Thyroid gland (tissue), 4 donors: ENCODE data around the gene RPTOR.

ENCODE experiments used
- POLR2A ChIP-seq, 2 donors: fragments of 450-650 bp; IDR thresholded peaks; one replicate each; pipeline ENCODE4 v1.6.1; 2017; ENCODE audit warnings: antibody characterized with exemption in 2 of 2, mild to moderate bottlenecking in 2 of 2, moderate library complexity in 1 of 2
- TF ChIP-seq, protein P1 (sequence below), 6 experiments: fragments of 200-600 bp in 3 of 6; fragments of 450-650 bp in 3 of 6; sonication (generic) in 3 of 6; IDR thresholded peaks; one replicate each; pipeline ENCODE4 v1.5.1; 2016 to 2019; ENCODE audit warnings: antibody characterized with exemption in 6 of 6, mild to moderate bottlenecking in 2 of 6, inconsistent platforms in 1 of 6, moderate library complexity in 1 of 6

- no peak for TF ChIP-seq POLR2A (IDR thresholded peaks at IDR 0.05)
- TF ChIP-seq, protein P1, sequence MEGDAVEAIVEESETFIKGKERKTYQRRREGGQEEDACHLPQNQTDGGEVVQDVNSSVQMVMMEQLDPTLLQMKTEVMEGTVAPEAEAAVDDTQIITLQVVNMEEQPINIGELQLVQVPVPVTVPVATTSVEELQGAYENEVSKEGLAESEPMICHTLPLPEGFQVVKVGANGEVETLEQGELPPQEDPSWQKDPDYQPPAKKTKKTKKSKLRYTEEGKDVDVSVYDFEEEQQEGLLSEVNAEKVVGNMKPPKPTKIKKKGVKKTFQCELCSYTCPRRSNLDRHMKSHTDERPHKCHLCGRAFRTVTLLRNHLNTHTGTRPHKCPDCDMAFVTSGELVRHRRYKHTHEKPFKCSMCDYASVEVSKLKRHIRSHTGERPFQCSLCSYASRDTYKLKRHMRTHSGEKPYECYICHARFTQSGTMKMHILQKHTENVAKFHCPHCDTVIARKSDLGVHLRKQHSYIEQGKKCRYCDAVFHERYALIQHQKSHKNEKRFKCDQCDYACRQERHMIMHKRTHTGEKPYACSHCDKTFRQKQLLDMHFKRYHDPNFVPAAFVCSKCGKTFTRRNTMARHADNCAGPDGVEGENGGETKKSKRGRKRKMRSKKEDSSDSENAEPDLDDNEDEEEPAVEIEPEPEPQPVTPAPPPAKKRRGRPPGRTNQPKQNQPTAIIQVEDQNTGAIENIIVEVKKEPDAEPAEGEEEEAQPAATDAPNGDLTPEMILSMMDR (IDR thresholded peaks at IDR 0.05) = no peak
Measured at GRCh38 chr17:80935526-80935925, 390.9 kb downstream of the RPTOR start.
